Measurements from ENCODE around the gene RBM20.

DNA sequence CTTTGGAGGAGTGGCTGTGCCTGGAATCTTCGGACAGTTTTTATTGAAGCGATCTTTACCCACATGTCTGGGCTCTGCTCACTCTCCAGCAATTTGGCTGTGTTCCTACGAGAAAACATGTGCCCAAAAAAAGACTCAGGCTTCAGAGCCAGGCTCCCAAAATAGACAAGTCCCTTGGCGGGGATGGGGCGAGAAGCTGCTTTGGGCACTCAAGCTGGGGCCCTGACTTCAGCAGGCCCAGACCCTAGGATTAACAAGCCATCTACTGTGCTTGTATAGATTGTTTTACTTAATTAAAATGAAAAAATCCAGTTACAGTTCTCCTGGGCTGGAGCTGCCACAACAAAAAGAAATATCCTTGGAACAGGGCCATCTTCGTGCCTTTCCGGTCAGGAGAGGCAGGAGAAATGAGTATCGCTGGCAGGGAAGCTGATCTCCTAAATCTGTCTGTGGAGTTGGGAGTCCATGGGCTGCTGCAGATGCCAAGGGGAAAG is 176.2 kb downstream of the RBM20 start:
- TF ChIP-seq EZH2 (IDR thresholded peaks at IDR 0.05; ENCODE audit: insufficient read depth, poor library complexity, severe bottlenecking) (no peak), EZH2phosphoT487 (IDR thresholded peaks at IDR 0.05; ENCODE audit: insufficient read depth, low read depth) (no peak)
